Measurements from ENCODE around the gene GABRG3. TPM values are rescaled to one million over a fixed set of nuclear protein-coding genes. Genes with fewer than 3 reads are reported as not detected.

Gene GABRG3
- total and polyA plus RNA-seq, 2 experiments from 2014 or later = 0.10 to 1.4 TPM

DNA sequence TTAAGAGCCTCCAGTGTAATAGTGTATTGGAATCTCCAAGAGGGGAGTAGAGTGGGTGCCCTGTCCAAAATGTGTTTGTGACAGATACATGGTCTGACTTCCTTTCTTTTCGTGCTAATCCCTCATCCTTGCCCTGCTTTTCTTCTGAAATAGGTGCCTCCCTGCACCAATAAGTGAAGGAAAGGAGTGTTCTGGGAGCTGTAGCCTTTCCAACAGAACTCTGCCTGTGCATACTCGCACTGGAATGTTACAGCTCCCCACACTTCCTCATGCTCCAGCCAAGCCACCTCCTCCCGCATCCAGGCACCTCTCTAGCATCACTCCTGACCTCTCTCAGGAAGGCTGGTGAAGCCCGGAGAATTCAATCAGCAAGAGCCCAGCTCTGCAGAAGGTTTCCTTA is 478.0 kb downstream of the GABRG3 start (continued):
- TF ChIP-seq, protein P1, sequence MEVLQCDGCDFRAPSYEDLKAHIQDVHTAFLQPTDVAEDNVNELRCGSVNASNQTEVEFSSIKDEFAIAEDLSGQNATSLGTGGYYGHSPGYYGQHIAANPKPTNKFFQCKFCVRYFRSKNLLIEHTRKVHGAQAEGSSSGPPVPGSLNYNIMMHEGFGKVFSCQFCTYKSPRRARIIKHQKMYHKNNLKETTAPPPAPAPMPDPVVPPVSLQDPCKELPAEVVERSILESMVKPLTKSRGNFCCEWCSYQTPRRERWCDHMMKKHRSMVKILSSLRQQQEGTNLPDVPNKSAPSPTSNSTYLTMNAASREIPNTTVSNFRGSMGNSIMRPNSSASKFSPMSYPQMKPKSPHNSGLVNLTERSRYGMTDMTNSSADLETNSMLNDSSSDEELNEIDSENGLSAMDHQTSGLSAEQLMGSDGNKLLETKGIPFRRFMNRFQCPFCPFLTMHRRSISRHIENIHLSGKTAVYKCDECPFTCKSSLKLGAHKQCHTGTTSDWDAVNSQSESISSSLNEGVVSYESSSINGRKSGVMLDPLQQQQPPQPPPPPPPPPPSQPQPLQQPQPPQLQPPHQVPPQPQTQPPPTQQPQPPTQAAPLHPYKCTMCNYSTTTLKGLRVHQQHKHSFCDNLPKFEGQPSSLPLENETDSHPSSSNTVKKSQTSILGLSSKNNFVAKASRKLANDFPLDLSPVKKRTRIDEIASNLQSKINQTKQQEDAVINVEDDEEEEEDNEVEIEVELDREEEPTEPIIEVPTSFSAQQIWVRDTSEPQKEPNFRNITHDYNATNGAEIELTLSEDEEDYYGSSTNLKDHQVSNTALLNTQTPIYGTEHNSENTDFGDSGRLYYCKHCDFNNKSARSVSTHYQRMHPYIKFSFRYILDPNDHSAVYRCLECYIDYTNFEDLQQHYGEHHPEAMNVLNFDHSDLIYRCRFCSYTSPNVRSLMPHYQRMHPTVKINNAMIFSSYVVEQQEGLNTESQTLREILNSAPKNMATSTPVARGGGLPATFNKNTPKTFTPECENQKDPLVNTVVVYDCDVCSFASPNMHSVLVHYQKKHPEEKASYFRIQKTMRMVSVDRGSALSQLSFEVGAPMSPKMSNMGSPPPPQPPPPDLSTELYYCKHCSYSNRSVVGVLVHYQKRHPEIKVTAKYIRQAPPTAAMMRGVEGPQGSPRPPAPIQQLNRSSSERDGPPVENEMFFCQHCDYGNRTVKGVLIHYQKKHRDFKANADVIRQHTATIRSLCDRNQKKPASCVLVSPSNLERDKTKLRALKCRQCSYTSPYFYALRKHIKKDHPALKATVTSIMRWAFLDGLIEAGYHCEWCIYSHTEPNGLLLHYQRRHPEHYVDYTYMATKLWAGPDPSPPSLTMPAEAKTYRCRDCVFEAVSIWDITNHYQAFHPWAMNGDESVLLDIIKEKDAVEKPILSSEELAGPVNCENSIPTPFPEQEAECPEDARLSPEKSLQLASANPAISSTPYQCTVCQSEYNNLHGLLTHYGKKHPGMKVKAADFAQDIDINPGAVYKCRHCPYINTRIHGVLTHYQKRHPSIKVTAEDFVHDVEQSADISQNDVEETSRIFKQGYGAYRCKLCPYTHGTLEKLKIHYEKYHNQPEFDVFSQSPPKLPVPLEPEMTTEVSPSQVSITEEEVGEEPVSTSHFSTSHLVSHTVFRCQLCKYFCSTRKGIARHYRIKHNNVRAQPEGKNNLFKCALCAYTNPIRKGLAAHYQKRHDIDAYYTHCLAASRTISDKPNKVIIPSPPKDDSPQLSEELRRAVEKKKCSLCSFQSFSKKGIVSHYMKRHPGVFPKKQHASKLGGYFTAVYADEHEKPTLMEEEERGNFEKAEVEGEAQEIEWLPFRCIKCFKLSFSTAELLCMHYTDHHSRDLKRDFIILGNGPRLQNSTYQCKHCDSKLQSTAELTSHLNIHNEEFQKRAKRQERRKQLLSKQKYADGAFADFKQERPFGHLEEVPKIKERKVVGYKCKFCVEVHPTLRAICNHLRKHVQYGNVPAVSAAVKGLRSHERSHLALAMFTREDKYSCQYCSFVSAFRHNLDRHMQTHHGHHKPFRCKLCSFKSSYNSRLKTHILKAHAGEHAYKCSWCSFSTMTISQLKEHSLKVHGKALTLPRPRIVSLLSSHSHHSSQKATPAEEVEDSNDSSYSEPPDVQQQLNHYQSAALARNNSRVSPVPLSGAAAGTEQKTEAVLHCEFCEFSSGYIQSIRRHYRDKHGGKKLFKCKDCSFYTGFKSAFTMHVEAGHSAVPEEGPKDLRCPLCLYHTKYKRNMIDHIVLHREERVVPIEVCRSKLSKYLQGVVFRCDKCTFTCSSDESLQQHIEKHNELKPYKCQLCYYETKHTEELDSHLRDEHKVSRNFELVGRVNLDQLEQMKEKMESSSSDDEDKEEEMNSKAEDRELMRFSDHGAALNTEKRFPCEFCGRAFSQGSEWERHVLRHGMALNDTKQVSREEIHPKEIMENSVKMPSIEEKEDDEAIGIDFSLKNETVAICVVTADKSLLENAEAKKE (CRISPR knock-in tag; IDR thresholded peaks at IDR 0.05) = no peak

DNA sequence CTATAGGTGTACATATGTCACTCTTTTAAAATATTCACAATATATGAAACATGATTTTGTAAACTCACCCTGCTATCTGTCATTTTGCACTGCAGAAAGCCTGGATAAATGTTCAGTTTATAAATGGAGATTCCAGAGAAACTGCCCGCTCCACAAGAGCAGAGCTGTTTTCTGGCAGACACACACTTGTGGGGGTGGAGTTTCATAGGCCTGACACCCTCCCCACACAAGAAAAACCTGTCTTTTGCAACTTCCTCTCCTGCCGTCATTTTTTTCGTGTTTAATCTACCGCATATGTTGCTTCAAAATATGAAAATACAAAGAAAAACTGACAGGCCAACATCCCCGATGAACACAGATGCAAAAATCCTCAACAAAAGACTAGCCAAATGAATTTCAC is 479.0 kb downstream of the GABRG3 start:
- no peaks in the 10 kb centered on the region for H3K27me3 ChIP-seq (ENCODE audit: insufficient read depth)
- no peaks in the 10 kb centered on the region for H3K9me2 ChIP-seq (ENCODE audit: insufficient read depth)
- no peaks in the 10 kb centered on the region for H3K79me2 ChIP-seq (replicated peaks; ENCODE audit: insufficient read depth)
- Mint-ChIP-seq H3K27me3 (ENCODE audit: insufficient read depth, low read depth, poor library complexity) (peaks cover 4% of the 10 kb centered on the region), H3K27ac (peak overlapping the region; percentile 58), H3K36me3 (ENCODE audit: low read depth) (no peaks in the 10 kb centered on the region), H3K4me1 (peaks cover 10% of the 10 kb centered on the region), H3K4me3 (no peak overlapping the region), H3K9me3 (peaks cover 10% of the 10 kb centered on the region)
- H3K4me1 ChIP-seq (ENCODE audit: insufficient read depth) = no peaks in the 10 kb centered on the region
- H4K20me1 ChIP-seq (replicated peaks; ENCODE audit: insufficient read depth) = no peaks in the 10 kb centered on the region
- H3K4me3 ChIP-seq = no peak overlapping the region
- H3K4me2 ChIP-seq = no peak overlapping the region
- H3F3A ChIP-seq (replicated peaks; ENCODE audit: low read depth) = no peaks in the 10 kb centered on the region
- no peak for DNase-seq (ENCODE audit: low spot score)
- no peak overlapping the region for H3K27ac ChIP-seq (ENCODE audit: low read depth)
- H2AFZ ChIP-seq = no peak overlapping the region
- H3K36me3 ChIP-seq (ENCODE audit: insufficient read depth) = no peaks in the 10 kb centered on the region
- ATAC-seq = no peak
- TF ChIP-seq, protein P2, sequence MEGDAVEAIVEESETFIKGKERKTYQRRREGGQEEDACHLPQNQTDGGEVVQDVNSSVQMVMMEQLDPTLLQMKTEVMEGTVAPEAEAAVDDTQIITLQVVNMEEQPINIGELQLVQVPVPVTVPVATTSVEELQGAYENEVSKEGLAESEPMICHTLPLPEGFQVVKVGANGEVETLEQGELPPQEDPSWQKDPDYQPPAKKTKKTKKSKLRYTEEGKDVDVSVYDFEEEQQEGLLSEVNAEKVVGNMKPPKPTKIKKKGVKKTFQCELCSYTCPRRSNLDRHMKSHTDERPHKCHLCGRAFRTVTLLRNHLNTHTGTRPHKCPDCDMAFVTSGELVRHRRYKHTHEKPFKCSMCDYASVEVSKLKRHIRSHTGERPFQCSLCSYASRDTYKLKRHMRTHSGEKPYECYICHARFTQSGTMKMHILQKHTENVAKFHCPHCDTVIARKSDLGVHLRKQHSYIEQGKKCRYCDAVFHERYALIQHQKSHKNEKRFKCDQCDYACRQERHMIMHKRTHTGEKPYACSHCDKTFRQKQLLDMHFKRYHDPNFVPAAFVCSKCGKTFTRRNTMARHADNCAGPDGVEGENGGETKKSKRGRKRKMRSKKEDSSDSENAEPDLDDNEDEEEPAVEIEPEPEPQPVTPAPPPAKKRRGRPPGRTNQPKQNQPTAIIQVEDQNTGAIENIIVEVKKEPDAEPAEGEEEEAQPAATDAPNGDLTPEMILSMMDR (conservative IDR thresholded peaks at IDR 0.05; ENCODE audit: low read depth in 2 of 2) = no peak
- TF ChIP-seq, protein P3, sequence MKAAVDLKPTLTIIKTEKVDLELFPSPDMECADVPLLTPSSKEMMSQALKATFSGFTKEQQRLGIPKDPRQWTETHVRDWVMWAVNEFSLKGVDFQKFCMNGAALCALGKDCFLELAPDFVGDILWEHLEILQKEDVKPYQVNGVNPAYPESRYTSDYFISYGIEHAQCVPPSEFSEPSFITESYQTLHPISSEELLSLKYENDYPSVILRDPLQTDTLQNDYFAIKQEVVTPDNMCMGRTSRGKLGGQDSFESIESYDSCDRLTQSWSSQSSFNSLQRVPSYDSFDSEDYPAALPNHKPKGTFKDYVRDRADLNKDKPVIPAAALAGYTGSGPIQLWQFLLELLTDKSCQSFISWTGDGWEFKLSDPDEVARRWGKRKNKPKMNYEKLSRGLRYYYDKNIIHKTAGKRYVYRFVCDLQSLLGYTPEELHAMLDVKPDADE (IDR thresholded peaks at IDR 0.05) = no peak
- TF ChIP-seq EZH2phosphoT487 (IDR thresholded peaks at IDR 0.05; ENCODE audit: unreplicated experiment) (no peak), CREB1 (CRISPR knock-in tag; IDR thresholded peaks at IDR 0.05; ENCODE audit: low read depth) (no peak), ZNF114 (CRISPR knock-in tag; IDR thresholded peaks at IDR 0.05) (no peak), STAT1 (IDR thresholded peaks at IDR 0.05; ENCODE audit: unreplicated experiment) (no peak), JUNB (IDR thresholded peaks at IDR 0.05; ENCODE audit: unreplicated experiment) (no peak), NANOG (IDR thresholded peaks at IDR 0.05; ENCODE audit: borderline replicate concordance) (no peak), POLR2AphosphoS5 (IDR thresholded peaks at IDR 0.05; ENCODE audit: low read depth) (no peak), ZNF331 (CRISPR knock-in tag; IDR thresholded peaks at IDR 0.05; ENCODE audit: low read depth) (no peak)
- TF ChIP-seq, protein P4, sequence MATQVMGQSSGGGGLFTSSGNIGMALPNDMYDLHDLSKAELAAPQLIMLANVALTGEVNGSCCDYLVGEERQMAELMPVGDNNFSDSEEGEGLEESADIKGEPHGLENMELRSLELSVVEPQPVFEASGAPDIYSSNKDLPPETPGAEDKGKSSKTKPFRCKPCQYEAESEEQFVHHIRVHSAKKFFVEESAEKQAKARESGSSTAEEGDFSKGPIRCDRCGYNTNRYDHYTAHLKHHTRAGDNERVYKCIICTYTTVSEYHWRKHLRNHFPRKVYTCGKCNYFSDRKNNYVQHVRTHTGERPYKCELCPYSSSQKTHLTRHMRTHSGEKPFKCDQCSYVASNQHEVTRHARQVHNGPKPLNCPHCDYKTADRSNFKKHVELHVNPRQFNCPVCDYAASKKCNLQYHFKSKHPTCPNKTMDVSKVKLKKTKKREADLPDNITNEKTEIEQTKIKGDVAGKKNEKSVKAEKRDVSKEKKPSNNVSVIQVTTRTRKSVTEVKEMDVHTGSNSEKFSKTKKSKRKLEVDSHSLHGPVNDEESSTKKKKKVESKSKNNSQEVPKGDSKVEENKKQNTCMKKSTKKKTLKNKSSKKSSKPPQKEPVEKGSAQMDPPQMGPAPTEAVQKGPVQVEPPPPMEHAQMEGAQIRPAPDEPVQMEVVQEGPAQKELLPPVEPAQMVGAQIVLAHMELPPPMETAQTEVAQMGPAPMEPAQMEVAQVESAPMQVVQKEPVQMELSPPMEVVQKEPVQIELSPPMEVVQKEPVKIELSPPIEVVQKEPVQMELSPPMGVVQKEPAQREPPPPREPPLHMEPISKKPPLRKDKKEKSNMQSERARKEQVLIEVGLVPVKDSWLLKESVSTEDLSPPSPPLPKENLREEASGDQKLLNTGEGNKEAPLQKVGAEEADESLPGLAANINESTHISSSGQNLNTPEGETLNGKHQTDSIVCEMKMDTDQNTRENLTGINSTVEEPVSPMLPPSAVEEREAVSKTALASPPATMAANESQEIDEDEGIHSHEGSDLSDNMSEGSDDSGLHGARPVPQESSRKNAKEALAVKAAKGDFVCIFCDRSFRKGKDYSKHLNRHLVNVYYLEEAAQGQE (IDR thresholded peaks at IDR 0.05; ENCODE audit: unreplicated experiment) = no peak

Measured in GM23338 (cell line).